Activated CD4-positive, alpha-beta T cell treated with anti-CD3 and anti-CD28 coated beads, Interleukin-2, amount 50 U/mL, for 4 hours (primary cell): ENCODE data around the gene PYGB.
A peak's percentile ranks its signal among the peaks of the same experiment; 100 is the strongest.
"Not testable (repeated sequence)": the region's sequence is repeated elsewhere in the genome, so short reads cannot be mapped to it uniquely, and the experiment has no call there.

Experiments used
- DNase-seq, 2 experiments: peaks; one replicate each; pipeline ENCODE4 v3.0.0-alpha.2; 2020

The PYGB gene

DNA sequence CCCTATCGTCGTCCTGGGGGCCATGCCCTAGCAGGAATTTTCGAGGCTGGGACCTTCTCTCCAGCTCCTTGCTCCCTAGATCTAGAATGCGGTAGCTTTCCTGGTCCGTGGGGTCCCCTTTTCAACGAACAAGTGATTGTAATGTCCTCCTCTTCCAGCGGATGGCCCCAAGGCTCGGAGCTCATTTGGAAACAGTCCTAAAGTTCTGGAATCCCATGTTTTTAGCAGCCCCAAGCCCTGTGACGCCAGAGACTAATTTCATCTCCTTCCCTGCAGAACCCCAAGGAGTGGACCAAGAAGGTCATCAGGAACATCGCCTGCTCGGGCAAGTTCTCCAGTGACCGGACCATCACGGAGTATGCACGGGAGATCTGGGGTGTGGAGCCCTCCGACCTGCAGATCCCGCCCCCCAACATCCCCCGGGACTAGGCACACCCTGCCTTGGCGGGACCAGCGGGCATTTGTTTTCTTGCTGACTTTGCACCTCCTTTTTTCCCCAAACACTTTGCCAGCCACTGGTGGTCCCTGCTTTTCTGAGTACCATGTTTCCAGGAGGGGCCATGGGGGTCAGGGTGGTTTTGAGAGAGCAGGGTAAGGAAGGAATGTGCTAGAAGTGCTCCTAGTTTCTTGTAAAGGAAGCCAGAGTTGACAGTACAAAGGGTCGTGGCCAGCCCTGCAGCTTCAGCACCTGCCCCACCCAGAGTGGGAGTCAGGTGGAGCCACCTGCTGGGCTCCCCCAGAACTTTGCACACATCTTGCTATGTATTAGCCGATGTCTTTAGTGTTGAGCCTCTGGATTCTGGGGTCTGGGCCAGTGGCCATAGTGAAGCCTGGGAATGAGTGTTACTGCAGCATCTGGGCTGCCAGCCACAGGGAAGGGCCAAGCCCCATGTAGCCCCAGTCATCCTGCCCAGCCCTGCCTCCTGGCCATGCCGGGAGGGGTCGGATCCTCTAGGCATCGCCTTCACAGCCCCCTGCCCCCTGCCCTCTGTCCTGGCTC lies 48.5 kb downstream of the PYGB start:
- no peak for DNase-seq

DNA sequence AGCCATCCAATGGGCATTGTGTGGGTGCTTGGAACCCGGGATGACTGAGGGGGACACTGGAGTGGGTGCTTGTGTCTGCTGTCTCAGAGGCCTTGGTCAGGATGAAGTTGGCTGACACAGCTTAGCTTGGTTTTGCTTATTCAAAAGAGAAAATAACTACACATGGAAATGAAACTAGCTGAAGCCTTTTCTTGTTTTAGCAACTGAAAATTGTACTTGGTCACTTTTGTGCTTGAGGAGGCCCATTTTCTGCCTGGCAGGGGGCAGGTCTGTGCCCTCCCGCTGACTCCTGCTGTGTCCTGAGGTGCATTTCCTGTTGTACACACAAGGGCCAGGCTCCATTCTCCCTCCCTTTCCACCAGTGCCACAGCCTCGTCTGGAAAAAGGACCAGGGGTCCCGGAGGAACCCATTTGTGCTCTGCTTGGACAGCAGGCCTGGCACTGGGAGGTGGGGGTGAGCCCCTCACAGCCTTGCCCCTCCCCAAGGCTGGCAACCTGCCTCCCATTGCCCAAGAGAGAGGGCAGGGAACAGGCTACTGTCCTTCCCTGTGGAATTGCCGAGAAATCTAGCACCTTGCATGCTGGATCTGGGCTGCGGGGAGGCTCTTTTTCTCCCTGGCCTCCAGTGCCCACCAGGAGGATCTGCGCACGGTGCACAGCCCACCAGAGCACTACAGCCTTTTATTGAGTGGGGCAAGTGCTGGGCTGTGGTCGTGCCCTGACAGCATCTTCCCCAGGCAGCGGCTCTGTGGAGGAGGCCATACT lies 49.4 kb downstream of the PYGB start:
- no peak for DNase-seq

DNA sequence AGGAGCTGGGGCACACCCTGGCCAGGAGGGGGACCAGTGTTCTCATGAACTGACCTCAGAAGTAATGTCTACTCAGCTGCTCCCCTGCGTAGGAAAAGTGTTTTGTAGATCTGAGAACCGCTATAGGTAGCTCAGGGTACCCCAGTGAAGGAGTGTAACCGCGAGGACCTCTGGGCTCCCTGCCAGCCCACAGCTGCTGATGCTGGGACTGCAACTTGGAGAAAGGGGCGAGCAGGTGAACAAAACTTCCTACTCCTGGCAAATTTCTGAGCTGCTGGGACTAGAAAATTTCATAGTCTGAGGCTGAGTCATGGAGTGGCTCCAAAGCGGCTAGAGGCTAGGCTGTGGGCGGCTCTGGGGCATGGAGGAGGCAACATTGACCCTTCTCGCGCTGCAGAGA lies 51.9 kb downstream of the PYGB start:
- DNase-seq = no peak

GRCh38 chr20:25300496-25301170 lies 52.7 kb downstream of the PYGB start:
- DNase-seq = no peak

- DNase-seq = no peak
Observed at GRCh38 chr20:25301357-25301920, 53.6 kb downstream of the PYGB start.

GRCh38 chr20:25302596-25302995 lies 54.7 kb downstream of the PYGB start:
- DNase-seq = no peak

- no peak for DNase-seq
Observed at GRCh38 chr20:25303292-25304024, 55.6 kb downstream of the PYGB start.

- no peak for DNase-seq
Observed at GRCh38 chr20:25304025-25304549, 56.2 kb downstream of the PYGB start.

GRCh38 chr20:25306991-25307903 lies 59.4 kb downstream of the PYGB start:
- DNase-seq = no peak

- DNase-seq = no peak
Observed at GRCh38 chr20:25308083-25308491, 60.2 kb downstream of the PYGB start.

- DNase-seq = no peak
Observed at GRCh38 chr20:25308671-25309394, 60.9 kb downstream of the PYGB start.

GRCh38 chr20:25309395-25310267 lies 61.7 kb downstream of the PYGB start:
- no peak for DNase-seq

GRCh38 chr20:25310268-25310920 lies 62.5 kb downstream of the PYGB start:
- peak; percentile 19 to 36 for DNase-seq

- no peak for DNase-seq
Observed at GRCh38 chr20:25310921-25311728, 63.2 kb downstream of the PYGB start.

- DNase-seq = not testable (repeated sequence)
Observed at GRCh38 chr20:25312716-25313115, 64.8 kb downstream of the PYGB start.

DNA sequence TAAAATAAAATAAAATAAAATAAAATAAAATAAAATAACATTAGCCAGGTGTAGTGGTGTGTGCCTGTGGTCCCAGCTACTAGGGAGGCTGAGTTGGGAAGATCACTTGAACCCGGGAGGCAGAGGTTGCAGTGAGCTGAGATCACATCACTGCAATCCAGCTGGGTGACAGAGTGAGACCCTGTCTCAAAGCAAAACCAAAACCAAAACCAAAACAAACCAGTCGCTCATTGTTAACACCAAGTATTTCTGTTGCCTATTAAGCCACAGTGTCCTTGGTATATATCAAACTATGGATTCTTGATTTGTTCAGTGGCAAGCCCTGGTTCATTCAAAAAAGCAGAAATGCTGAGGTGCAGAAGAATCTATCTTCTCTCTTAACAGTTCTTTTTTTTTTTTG lies 65.7 kb downstream of the PYGB start:
- no peak for DNase-seq
